ENCODE measurements around the gene GSTA2. TPM values are rescaled to one million over a fixed set of nuclear protein-coding genes. Genes with fewer than 3 reads are reported as not detected.

Gene GSTA2
- total and polyA plus RNA-seq, 2 of the 13 experiments (the other 11 are each of a cell fraction or from before 2014, with no cell fraction given), result 0.75 to 13.7 TPM

- TF ChIP-seq ZNF503 (CRISPR knock-in tag; IDR thresholded peaks at IDR 0.05) (0 out of 2 replicates have a peak, but pooled peaks have one; percentile 58), ZNF609 (CRISPR knock-in tag; IDR thresholded peaks at IDR 0.05; ENCODE audit: borderline replicate concordance) (peak; percentile 82), ZNF660 (CRISPR knock-in tag; IDR thresholded peaks at IDR 0.05; ENCODE audit: borderline replicate concordance, low read depth) (no peak), ZFP62 (CRISPR knock-in tag; IDR thresholded peaks at IDR 0.05) (no peak), TEF (CRISPR knock-in tag; IDR thresholded peaks at IDR 0.05) (peak; percentile 75), NCOR1 (IDR thresholded peaks at IDR 0.05; ENCODE audit: borderline replicate concordance, low read length) (peak; percentile 41; the same call in 1 of the 2 replicates), THAP9 (CRISPR knock-in tag; IDR thresholded peaks at IDR 0.05; ENCODE audit: borderline replicate concordance) (no peak), ZSCAN30 (CRISPR knock-in tag; IDR thresholded peaks at IDR 0.05) (no peak), KAT2B (IDR thresholded peaks at IDR 0.05; ENCODE audit: borderline replicate concordance, low read depth, low read length) (peak; percentile 42), BRD4 (CRISPR knock-in tag; IDR thresholded peaks at IDR 0.05) (no peak), ZSCAN20 (CRISPR knock-in tag; IDR thresholded peaks at IDR 0.05; ENCODE audit: borderline replicate concordance) (no peak), MEF2D (CRISPR knock-in tag; IDR thresholded peaks at IDR 0.05) (no peak), TRAFD1 (CRISPR knock-in tag; IDR thresholded peaks at IDR 0.05; ENCODE audit: borderline replicate concordance) (no peak), KLF16 (CRISPR knock-in tag; IDR thresholded peaks at IDR 0.05) (peak in 1 of 2 experiments; percentile 39; a peak in 1 of 4 replicates), AGO2 (optimal IDR thresholded peaks at IDR 0.05; ENCODE audit: low read depth, low read length) (no peak), AHR (CRISPR knock-in tag; IDR thresholded peaks at IDR 0.05) (no peak)
Measured at GRCh38 chr6:52801188-52801841, 38.0 kb upstream of the GSTA2 start (continued).
